GM23338 (cell line): ENCODE measurements around the gene RNF130. TPM values are rescaled to one million over a fixed set of nuclear protein-coding genes. Genes with fewer than 3 reads are reported as not detected.
"Not testable (repeated sequence)": the region's sequence is repeated elsewhere in the genome, so short reads cannot be mapped to it uniquely, and the experiment has no call there.

ENCODE experiments used
- ATAC-seq: fragments of 200-7000 bp; cut with Tn5 transposase; 3 replicates; pipeline ENCODE4 v1.9.1; 2020
- DNase-seq: peaks from one replicate; pipeline ENCODE4 v3.0.0-alpha.2; 2015; ENCODE audit warnings: low spot score
- H2AFZ ChIP-seq: fragments of 200-600 bp; sonication (generic); 2 replicates; pipeline ENCODE4 v1.8.0; 2016; ENCODE audit warnings: antibody characterized with exemption, mild to moderate bottlenecking, moderate library complexity
- H3F3A ChIP-seq: fragments of 200-600 bp; sonication (generic); replicated peaks from 2 replicates; pipeline ENCODE4 v1.8.0; 2017; ENCODE audit warnings: antibody characterized with exemption, mixed run types, low read depth
- H3K27ac ChIP-seq: fragments of 200-600 bp; sonication (generic); 2 replicates; pipeline ENCODE4 v1.6.1; 2016; ENCODE audit warnings: low read depth
- H3K27me3 ChIP-seq: fragments of 200-600 bp; sonication (generic); 2 replicates; pipeline ENCODE4 v1.8.0; 2016; ENCODE audit warnings: mild to moderate bottlenecking, mixed run types, moderate library complexity; ENCODE audit not compliant: insufficient read depth
- H3K36me3 ChIP-seq: fragments of 200-600 bp; sonication (generic); 2 replicates; pipeline ENCODE4 v1.8.0; 2016; ENCODE audit warnings: mild to moderate bottlenecking; ENCODE audit not compliant: insufficient read depth
- H3K4me1 ChIP-seq: fragments of 200-600 bp; sonication (generic); 2 replicates; pipeline ENCODE4 v1.8.0; 2016; ENCODE audit warnings: mild to moderate bottlenecking, moderate library complexity; ENCODE audit not compliant: insufficient read depth
- H3K4me2 ChIP-seq: fragments of 200-600 bp; sonication (generic); 2 replicates; pipeline ENCODE4 v1.7.1; 2017; ENCODE audit warnings: mixed run types
- H3K4me3 ChIP-seq: fragments of 200-600 bp; sonication (generic); 2 replicates; pipeline ENCODE4 v1.6.1; 2016; ENCODE audit warnings: mixed run types
- H3K79me2 ChIP-seq: fragments of 200-600 bp; sonication (generic); replicated peaks from 2 replicates; pipeline ENCODE4 v1.8.0; 2017; ENCODE audit warnings: mild to moderate bottlenecking; ENCODE audit not compliant: insufficient read depth
- H3K9me2 ChIP-seq: fragments of 200-600 bp; sonication (generic); 2 replicates; pipeline ENCODE4 v1.8.0; 2017; ENCODE audit not compliant: insufficient read depth
- H4K20me1 ChIP-seq: fragments of 200-600 bp; sonication (generic); replicated peaks from 2 replicates; pipeline ENCODE4 v1.8.0; 2017; ENCODE audit warnings: mild to moderate bottlenecking; ENCODE audit not compliant: insufficient read depth
- H3K27ac Mint-ChIP-seq: 2 replicates; pipeline ENCODE4 v1.8.0; 2020; ENCODE audit warnings: inconsistent platforms, mild to moderate bottlenecking, moderate library complexity, mixed read lengths
- H3K27me3 Mint-ChIP-seq: 3 replicates; pipeline ENCODE4 v1.8.0; 2022; ENCODE audit warnings: low read depth, mild to moderate bottlenecking, moderate library complexity, mixed read lengths, inconsistent platforms; ENCODE audit not compliant: insufficient read depth, poor library complexity
- H3K36me3 Mint-ChIP-seq: 3 replicates; pipeline ENCODE4 v1.8.0; 2021; ENCODE audit warnings: low read depth, mild to moderate bottlenecking, inconsistent platforms, moderate library complexity, mixed read lengths
- H3K4me1 Mint-ChIP-seq: 3 replicates; pipeline ENCODE4 v1.8.0; 2020; ENCODE audit warnings: mild to moderate bottlenecking, inconsistent platforms, mixed read lengths
- H3K4me3 Mint-ChIP-seq: 3 replicates; pipeline ENCODE4 v1.8.0; 2021; ENCODE audit warnings: moderate library complexity, mild to moderate bottlenecking, inconsistent platforms, mixed read lengths
- H3K9me3 Mint-ChIP-seq: 3 replicates; pipeline ENCODE4 v1.8.0; 2020; ENCODE audit warnings: moderate library complexity, mild to moderate bottlenecking, inconsistent platforms, mixed read lengths
- CTCF ChIP-seq, 2 experiments: fragments of 200-600 bp in 1 of 2; sonication (generic) in 1 of 2; conservative IDR thresholded peaks; 2 replicates each; pipeline versions ENCODE4 v1.5.1 to v1.6.1; 2016 to 2017; ENCODE audit warnings: antibody characterized with exemption in 2 of 2, low read depth in 2 of 2, mild to moderate bottlenecking in 2 of 2, moderate library complexity in 1 of 2
- ETS1 ChIP-seq: IDR thresholded peaks from 2 replicates; pipeline ENCODE4 v1.6.1; 2016; ENCODE audit warnings: antibody characterized with exemption
- EZH2 ChIP-seq: fragments of 200-600 bp; sonication (generic); IDR thresholded peaks from one replicate; pipeline ENCODE4 v1.8.0; 2017; ENCODE audit warnings: antibody characterized with exemption, mild to moderate bottlenecking, low read depth; ENCODE audit not compliant: unreplicated experiment
- JUNB ChIP-seq: IDR thresholded peaks from one replicate; pipeline ENCODE4 v1.6.1; 2016; ENCODE audit warnings: antibody characterized with exemption; ENCODE audit not compliant: unreplicated experiment
- NANOG ChIP-seq: IDR thresholded peaks from 2 replicates; pipeline ENCODE4 v1.6.1; 2016; ENCODE audit warnings: antibody characterized with exemption, borderline replicate concordance
- REST ChIP-seq: IDR thresholded peaks from one replicate; pipeline ENCODE4 v1.6.1; 2018; ENCODE audit warnings: antibody characterized with exemption; ENCODE audit not compliant: unreplicated experiment
- STAT1 ChIP-seq: IDR thresholded peaks from one replicate; pipeline ENCODE4 v1.6.1; 2016; ENCODE audit warnings: antibody characterized with exemption; ENCODE audit not compliant: unreplicated experiment
- ZNF114 ChIP-seq: fragments of 250-450 bp; sonication (Bioruptor Pico); IDR thresholded peaks from 2 replicates; pipeline ENCODE4 v1.5.0; 2020; ENCODE audit warnings: mild to moderate bottlenecking, moderate library complexity
- ZNF331 ChIP-seq: fragments of 250-450 bp; sonication (Bioruptor Pico); IDR thresholded peaks from 2 replicates; pipeline ENCODE4 v1.5.0; 2020; ENCODE audit warnings: low read depth, mild to moderate bottlenecking, moderate library complexity
- polyA plus RNA-seq: library from polyadenylated mRNA; unstranded; fragments of >200 nt; fragmentation: Nextera tagmentation; extraction: Ambion mirVana; gene quantifications from 2 replicates; pipeline ENCODE4 v1.2.1, GENCODE V29; 2016
- total RNA-seq: library from RNA; depleted of rRNA; stranded (reverse); fragments of >200 nt; shearing (Covaris generic); gene quantifications from 2 replicates; pipeline ENCODE4 v1.2.3, GENCODE V29; 2014

Gene RNF130
- total and polyA plus RNA-seq, 2 experiments from 2014 or later = 60.1 to 97.3 TPM

- H3K27ac ChIP-seq, H2AFZ ChIP-seq, H3K4me3 ChIP-seq, H3K79me2 ChIP-seq, H3K27me3 ChIP-seq, H3K4me3 Mint-ChIP-seq, H4K20me1 ChIP-seq, ATAC-seq, H3K36me3 ChIP-seq, H3K9me2 ChIP-seq, H3K4me2 ChIP-seq, H3K27ac Mint-ChIP-seq, H3F3A ChIP-seq, H3K27me3 Mint-ChIP-seq, H3K4me1 ChIP-seq: not testable (repeated sequence)
- Mint-ChIP-seq H3K9me3 (peaks cover 46% of the 10 kb centered on the region), H3K36me3 (peaks cover 58% of the 10 kb centered on the region), H3K4me1 (peaks cover 11% of the 10 kb centered on the region)
- DNase-seq = peak; percentile 25
- TF ChIP-seq CTCF (conservative IDR thresholded peaks at IDR 0.05; ENCODE audit: low read depth in 2 of 2) = peak; percentile 40 to 63; a peak in 3 of 4 replicates
Measured at GRCh38 chr5:179990525-179990924, 81.0 kb downstream of the RNF130 start.

- H3K27me3 ChIP-seq = no peaks in the 10 kb centered on the region
- Mint-ChIP-seq H3K9me3 (peaks cover 11% of the 10 kb centered on the region; the same call in 2 of the 3 replicates), H3K27me3 (peaks cover 2% of the 10 kb centered on the region), H3K36me3 (peaks cover 22% of the 10 kb centered on the region), H3K4me1 (peaks cover 11% of the 10 kb centered on the region), H3K4me3 (no peak overlapping the region), H3K27ac (no peak overlapping the region)
- no peak overlapping the region for H3K4me3 ChIP-seq
- H2AFZ ChIP-seq = no peak overlapping the region
- H3K9me2 ChIP-seq = no peaks in the 10 kb centered on the region
- no peaks in the 10 kb centered on the region for H3F3A ChIP-seq
- no peak overlapping the region for H3K27ac ChIP-seq
- H3K4me1 ChIP-seq = peaks cover 4% of the 10 kb centered on the region; the same call in 1 of the 2 replicates
- no peaks in the 10 kb centered on the region; the same call in 1 of the 2 replicates for H3K36me3 ChIP-seq
- no peaks in the 10 kb centered on the region for H3K79me2 ChIP-seq
- H4K20me1 ChIP-seq = peaks cover 3% of the 10 kb centered on the region
- H3K4me2 ChIP-seq = no peak overlapping the region
- no peak for DNase-seq
- no peak for ATAC-seq
- no peak for TF ChIP-seq CTCF (conservative IDR thresholded peaks at IDR 0.05; ENCODE audit: low read depth in 2 of 2)
- TF ChIP-seq REST = no peak
- TF ChIP-seq ETS1 = no peak
- TF ChIP-seq JUNB = no peak
- TF ChIP-seq EZH2 = no peak
- no peak for TF ChIP-seq ZNF331 (CRISPR knock-in tag)
- TF ChIP-seq NANOG = no peak
- TF ChIP-seq STAT1 = no peak
- no peak for TF ChIP-seq ZNF114 (CRISPR knock-in tag)
Measured at GRCh38 chr5:179986328-179986727, 85.2 kb downstream of the RNF130 start.
